ENCODE data around the gene RAVER2.

- TF ChIP-seq ZNF274 (IDR thresholded peaks at IDR 0.05; ENCODE audit: low read depth, low read length) (no peak), YY1 (IDR thresholded peaks at IDR 0.05; ENCODE audit: insufficient read depth, insufficient read length) (no peak), SUZ12 (IDR thresholded peaks at IDR 0.05; ENCODE audit: extremely low read depth, insufficient read depth, insufficient read length) (no peak)
Measured at GRCh38 chr1:64754173-64754572, 9.3 kb downstream of the RAVER2 start.
